Neural crest cell (in vitro differentiated cells): ENCODE measurements around the gene CUBN. TPM values are rescaled to one million over a fixed set of nuclear protein-coding genes. Genes with fewer than 3 reads are reported as not detected.

Source experiments
- DNase-seq: peaks from one replicate; pipeline ENCODE4 v3.0.0; 2021; ENCODE audit warnings: low read depth, mixed read lengths, low spot score
- H3K27ac Mint-ChIP-seq: one replicate; pipeline ENCODE4 v1.8.0; 2021; ENCODE audit warnings: mild to moderate bottlenecking, mixed read lengths; ENCODE audit not compliant: unreplicated experiment
- H3K27me3 Mint-ChIP-seq: 2 replicates; pipeline ENCODE4 v1.8.0; 2021; ENCODE audit warnings: low read depth, mild to moderate bottlenecking, mixed read lengths
- H3K36me3 Mint-ChIP-seq: 2 replicates; pipeline ENCODE4 v1.8.0; 2021; ENCODE audit warnings: low read depth, mild to moderate bottlenecking, mixed read lengths
- H3K4me1 Mint-ChIP-seq: 2 replicates; pipeline ENCODE4 v1.8.0; 2021; ENCODE audit warnings: mixed read lengths
- H3K4me3 Mint-ChIP-seq: one replicate; pipeline ENCODE4 v1.8.0; 2021; ENCODE audit warnings: mild to moderate bottlenecking, mixed read lengths
- H3K9me3 Mint-ChIP-seq: 2 replicates; pipeline ENCODE4 v1.8.0; 2021; ENCODE audit warnings: mixed read lengths
- total RNA-seq: library from RNA; stranded (reverse); gene quantifications from 2 replicates; pipeline ENCODE4 v1.2.1, GENCODE V29; 2021
- TF ChIP-seq, protein P1 (sequence below): fragments of 200-600 bp; sonication (generic); conservative IDR thresholded peaks from 2 replicates; pipeline ENCODE4 v1.5.0; 2021; ENCODE audit warnings: antibody characterized with exemption, mild to moderate bottlenecking

CUBN gene
- total RNA-seq, 1 donor from 2014 or later, result 2.2 TPM

DNA sequence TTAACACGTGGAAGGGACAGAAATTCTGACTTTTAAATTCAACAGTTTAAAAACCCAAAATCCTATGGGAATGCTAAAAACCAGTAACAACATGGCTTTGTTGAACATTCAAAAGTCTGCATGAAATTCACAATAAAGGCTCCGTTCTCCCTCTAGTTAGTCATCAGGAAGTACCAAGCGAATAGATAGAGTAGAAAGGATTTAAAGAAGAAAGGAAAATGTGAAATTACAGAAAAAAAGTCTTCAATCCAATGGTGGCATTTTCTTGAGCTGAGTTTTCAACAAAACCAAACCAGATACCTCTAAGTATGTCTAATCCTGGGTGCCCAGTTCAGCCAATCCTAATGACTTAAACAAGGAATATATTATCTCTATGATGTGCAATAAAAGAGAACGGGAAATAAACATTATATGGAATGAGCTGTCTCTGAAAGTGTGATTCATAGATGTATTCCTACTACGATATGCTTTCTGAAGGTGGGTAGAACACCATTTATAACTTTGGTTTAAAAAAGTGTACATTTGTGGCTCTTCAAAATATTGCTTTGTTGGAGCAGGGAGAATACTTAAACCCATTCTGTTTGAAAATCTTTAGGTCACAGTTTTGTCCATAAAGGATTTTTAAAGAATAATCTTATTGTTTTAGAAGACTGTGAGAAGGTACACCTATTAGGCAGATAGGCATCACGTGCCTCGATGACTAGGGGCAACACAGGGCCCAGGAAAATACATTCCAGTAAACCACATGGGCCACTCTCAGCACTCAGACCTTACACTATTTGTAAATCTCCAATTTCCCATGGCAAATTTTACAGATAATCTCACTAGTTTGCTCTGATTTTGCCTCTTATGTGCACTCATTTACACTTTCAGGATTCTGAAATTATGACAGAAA lies 87.7 kb downstream of the CUBN start:
- Mint-ChIP-seq H3K36me3 (no peaks in the 10 kb centered on the region), H3K9me3 (no peaks in the 10 kb centered on the region), H3K4me3 (no peak overlapping the region), H3K4me1 (peaks cover 17% of the 10 kb centered on the region), H3K27ac (no peak overlapping the region), H3K27me3 (no peaks in the 10 kb centered on the region)
- TF ChIP-seq, protein P1, sequence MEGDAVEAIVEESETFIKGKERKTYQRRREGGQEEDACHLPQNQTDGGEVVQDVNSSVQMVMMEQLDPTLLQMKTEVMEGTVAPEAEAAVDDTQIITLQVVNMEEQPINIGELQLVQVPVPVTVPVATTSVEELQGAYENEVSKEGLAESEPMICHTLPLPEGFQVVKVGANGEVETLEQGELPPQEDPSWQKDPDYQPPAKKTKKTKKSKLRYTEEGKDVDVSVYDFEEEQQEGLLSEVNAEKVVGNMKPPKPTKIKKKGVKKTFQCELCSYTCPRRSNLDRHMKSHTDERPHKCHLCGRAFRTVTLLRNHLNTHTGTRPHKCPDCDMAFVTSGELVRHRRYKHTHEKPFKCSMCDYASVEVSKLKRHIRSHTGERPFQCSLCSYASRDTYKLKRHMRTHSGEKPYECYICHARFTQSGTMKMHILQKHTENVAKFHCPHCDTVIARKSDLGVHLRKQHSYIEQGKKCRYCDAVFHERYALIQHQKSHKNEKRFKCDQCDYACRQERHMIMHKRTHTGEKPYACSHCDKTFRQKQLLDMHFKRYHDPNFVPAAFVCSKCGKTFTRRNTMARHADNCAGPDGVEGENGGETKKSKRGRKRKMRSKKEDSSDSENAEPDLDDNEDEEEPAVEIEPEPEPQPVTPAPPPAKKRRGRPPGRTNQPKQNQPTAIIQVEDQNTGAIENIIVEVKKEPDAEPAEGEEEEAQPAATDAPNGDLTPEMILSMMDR, result no peak
- no peak for DNase-seq

DNA sequence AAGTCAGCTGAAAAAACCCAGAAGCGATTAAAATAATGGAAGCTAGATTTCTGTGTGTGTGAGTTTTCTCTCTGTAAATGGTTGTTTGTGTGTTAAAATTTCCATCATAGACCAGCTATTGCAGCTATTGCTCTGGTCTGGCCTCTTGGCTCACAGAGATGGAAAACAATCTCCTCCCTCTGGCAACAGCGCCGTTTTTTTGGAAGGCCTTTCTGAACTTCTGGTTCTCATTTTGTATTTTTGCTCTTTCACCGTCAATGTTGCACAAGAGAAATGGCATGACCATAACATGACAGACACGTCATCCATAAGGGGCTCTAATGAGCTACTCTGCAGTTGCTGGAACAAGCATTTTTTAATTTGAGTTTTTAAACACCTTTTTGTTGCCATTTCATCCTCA lies 91.0 kb downstream of the CUBN start:
- TF ChIP-seq, protein P1, result no peak
- DNase-seq, result no peak
- peaks cover 21% of the 10 kb centered on the region for H3K4me1 Mint-ChIP-seq
- no peaks in the 10 kb centered on the region for H3K9me3 Mint-ChIP-seq
- H3K36me3 Mint-ChIP-seq, result no peaks in the 10 kb centered on the region
- H3K27ac Mint-ChIP-seq, result no peak overlapping the region
- no peak overlapping the region for H3K4me3 Mint-ChIP-seq
- no peaks in the 10 kb centered on the region for H3K27me3 Mint-ChIP-seq

DNA sequence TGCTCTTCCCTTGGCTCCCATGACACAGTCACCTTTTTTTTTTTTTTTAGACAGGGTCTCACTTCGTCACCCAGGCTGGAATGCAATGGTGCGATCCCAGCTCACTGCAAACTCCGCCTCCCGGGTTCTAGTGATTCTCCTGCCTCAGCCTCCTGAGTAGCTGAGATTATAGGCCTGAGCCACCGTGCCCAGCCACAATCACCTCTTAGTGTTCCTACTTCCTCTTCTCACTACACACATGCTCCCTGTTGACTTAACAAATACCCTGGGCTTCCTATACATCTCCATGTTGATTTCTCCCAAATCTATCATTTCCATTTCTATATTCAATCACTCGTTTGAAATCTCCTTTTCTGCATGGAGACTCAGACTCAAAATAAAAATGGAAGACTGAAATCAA lies 91.7 kb downstream of the CUBN start:
- Mint-ChIP-seq H3K27me3 (no peaks in the 10 kb centered on the region), H3K27ac (no peak overlapping the region), H3K9me3 (no peaks in the 10 kb centered on the region), H3K36me3 (no peaks in the 10 kb centered on the region), H3K4me1 (peaks cover 21% of the 10 kb centered on the region), H3K4me3 (no peak overlapping the region)
- no peak for DNase-seq
- TF ChIP-seq, protein P1, result no peak

DNA sequence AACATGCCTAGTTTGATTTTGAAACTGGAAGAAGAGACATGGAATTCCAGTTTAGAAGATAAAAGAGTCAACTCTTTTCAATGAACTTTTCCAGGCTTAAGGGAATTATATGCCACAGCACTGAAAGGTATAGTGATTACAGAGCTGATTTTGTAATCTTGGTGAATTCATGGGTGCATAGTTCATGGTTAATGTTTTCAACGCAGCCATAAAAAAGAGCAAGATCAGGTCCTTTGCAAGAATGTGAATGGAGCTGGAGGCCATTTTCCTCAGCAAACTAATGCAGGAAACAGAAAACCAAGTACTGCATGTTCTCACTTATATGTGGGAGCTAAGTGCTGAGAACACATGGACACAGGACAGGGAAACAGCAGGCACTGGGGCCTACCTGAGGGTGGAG lies 94.2 kb downstream of the CUBN start:
- Mint-ChIP-seq H3K9me3 (no peaks in the 10 kb centered on the region), H3K4me3 (no peak overlapping the region), H3K27me3 (no peaks in the 10 kb centered on the region), H3K27ac (no peak overlapping the region), H3K4me1 (peaks cover 15% of the 10 kb centered on the region), H3K36me3 (no peaks in the 10 kb centered on the region)
- TF ChIP-seq, protein P1, result no peak
- no peak for DNase-seq

DNA sequence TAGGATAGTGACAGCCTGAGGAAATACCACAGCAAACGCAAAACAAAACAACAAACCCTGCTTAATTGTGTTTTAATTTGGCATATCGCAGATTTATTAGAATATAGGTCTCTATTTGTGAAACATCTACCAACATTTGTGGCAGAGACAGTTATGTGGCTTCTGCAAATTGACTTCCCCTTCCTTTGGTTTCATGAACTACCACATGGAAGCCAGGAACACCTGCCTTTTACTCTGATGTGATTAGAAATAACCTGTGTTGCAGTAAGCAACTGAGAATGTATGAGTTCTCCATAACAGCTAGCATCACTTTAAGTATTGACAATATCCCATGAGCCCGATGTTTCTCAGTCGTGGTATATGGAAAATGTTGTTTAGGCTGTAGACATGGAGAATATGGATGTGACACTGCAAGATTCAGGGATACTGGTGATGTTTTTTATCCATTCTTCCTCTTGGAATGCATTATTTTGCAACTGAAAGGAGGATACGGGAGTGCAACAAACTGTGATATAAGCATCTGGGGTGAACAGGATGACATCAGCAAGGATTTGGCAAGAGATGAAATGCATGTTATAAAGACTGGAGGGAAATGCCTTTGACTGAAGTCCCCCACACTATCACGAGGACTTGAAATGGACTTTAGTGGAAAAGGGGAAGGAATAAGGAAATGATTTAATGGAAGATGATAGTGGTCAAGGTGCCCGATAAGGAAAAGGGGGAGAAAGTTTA lies 95.9 kb downstream of the CUBN start:
- H3K4me1 Mint-ChIP-seq, result peaks cover 26% of the 10 kb centered on the region
- no peaks in the 10 kb centered on the region for H3K9me3 Mint-ChIP-seq
- H3K4me3 Mint-ChIP-seq, result no peak overlapping the region
- DNase-seq, result no peak
- H3K36me3 Mint-ChIP-seq, result no peaks in the 10 kb centered on the region
- H3K27ac Mint-ChIP-seq, result no peak overlapping the region
- TF ChIP-seq, protein P1, result no peak
- no peaks in the 10 kb centered on the region for H3K27me3 Mint-ChIP-seq
